HepG2 (cell line): ENCODE measurements around the gene RAB34. TPM values are rescaled to one million over a fixed set of nuclear protein-coding genes. Genes with fewer than 3 reads are reported as not detected.

Experiments
- ATM ChIP-seq: fragments of 450-650 bp; IDR thresholded peaks from 2 replicates; pipeline ENCODE4 v1.7.1; 2017; ENCODE audit warnings: mild to moderate bottlenecking, borderline replicate concordance
- CC2D1A ChIP-seq: sonication (generic); formaldehyde crosslinking; IDR thresholded peaks from 2 replicates; pipeline ENCODE4 v1.8.1; 2023; ENCODE audit warnings: mild to moderate bottlenecking, missing genetic modification reagents
- DPF2 ChIP-seq: sonication (generic); formaldehyde crosslinking; IDR thresholded peaks from 2 replicates; pipeline ENCODE4 v1.4.0; 2020; ENCODE audit warnings: mild to moderate bottlenecking, low read depth, missing genetic modification reagents, borderline replicate concordance
- HMG20A ChIP-seq: IDR thresholded peaks from 2 replicates; pipeline ENCODE4 v1.6.1; 2016; ENCODE audit warnings: borderline replicate concordance
- POLR2AphosphoS2 ChIP-seq: IDR thresholded peaks from 2 replicates; pipeline ENCODE4 v1.6.1; 2011; ENCODE audit warnings: low read depth, low read length, improper control_type of control experiment
- RARA ChIP-seq: IDR thresholded peaks from 2 replicates; pipeline ENCODE4 v1.6.1; 2016; ENCODE audit warnings: missing genetic modification reagents, missing compliant biosample characterization
- RBM22 ChIP-seq: fragments of 200-400 bp; formaldehyde crosslinking; optimal IDR thresholded peaks from 2 replicates; pipeline ENCODE3; 2017; ENCODE audit warnings: mild to moderate bottlenecking, low read length, moderate library complexity
- RNF2 ChIP-seq: fragments of 450-650 bp; conservative IDR thresholded peaks from 2 replicates; pipeline ENCODE4 v1.6.1; 2016; ENCODE audit warnings: low read depth
- SP140L ChIP-seq: sonication (generic); formaldehyde crosslinking; IDR thresholded peaks from 2 replicates; pipeline ENCODE4 v1.4.0; 2020; ENCODE audit warnings: missing genetic modification reagents, borderline replicate concordance
- SP5 ChIP-seq: IDR thresholded peaks from 2 replicates; pipeline ENCODE4 v1.6.1; 2016; ENCODE audit warnings: low read depth, borderline replicate concordance
- SRF ChIP-seq: IDR thresholded peaks from 2 replicates; pipeline ENCODE4 v1.6.1; 2011; ENCODE audit warnings: mild to moderate bottlenecking, low read depth, low read length, moderate library complexity
- SSRP1 ChIP-seq: IDR thresholded peaks from 2 replicates; pipeline ENCODE4 v1.6.1; 2016; ENCODE audit warnings: control low read depth
- TRAFD1 ChIP-seq: sonication (generic); formaldehyde crosslinking; IDR thresholded peaks from 2 replicates; pipeline ENCODE4 v1.5.1; 2020; ENCODE audit warnings: missing genetic modification reagents, mild to moderate bottlenecking, borderline replicate concordance
- ZBTB49 ChIP-seq: sonication (generic); formaldehyde crosslinking; IDR thresholded peaks from 2 replicates; pipeline ENCODE4 v1.4.0; 2020; ENCODE audit warnings: missing genetic modification reagents, borderline replicate concordance
- ZNF33B ChIP-seq: sonication (generic); formaldehyde crosslinking; IDR thresholded peaks from 2 replicates; pipeline ENCODE4 v1.5.1; 2020; ENCODE audit warnings: mild to moderate bottlenecking, missing genetic modification reagents
- ZNF354B ChIP-seq: sonication (generic); formaldehyde crosslinking; IDR thresholded peaks from 2 replicates; pipeline ENCODE4 v1.8.0; 2022; ENCODE audit warnings: mild to moderate bottlenecking, missing genetic modification reagents
- ZNF660 ChIP-seq: sonication (generic); formaldehyde crosslinking; IDR thresholded peaks from 2 replicates; pipeline ENCODE4 v1.5.1; 2020; ENCODE audit warnings: mild to moderate bottlenecking, low read depth, missing genetic modification reagents, borderline replicate concordance
- polyA plus RNA-seq, 8 experiments: library from polyadenylated mRNA; depleted of rRNA in 3 of 8; stranded (reverse) in 7 of 8; unstranded in 1 of 8; fragments of >200 nt; fragmentation: Illumina TruSeq in 4 of 8; extraction: Trizol in 4 of 8; gene quantifications; 2 replicates each; pipeline versions ENCODE4 v1.2.1 to v1.2.3, GENCODE V29; 2011 to 2016; ENCODE audit warnings: low read depth in 4 of 8, missing spikeins in 1 of 8, mixed read lengths in 1 of 8; ENCODE audit not compliant: insufficient read depth in 1 of 8
- total RNA-seq, 5 experiments: library from RNA; depleted of rRNA; stranded (reverse); fragments of >200 nt; fragmentation: Illumina TruSeq; extraction: Trizol; gene quantifications; 2 replicates each; pipeline ENCODE4 v1.2.3, GENCODE V29; 2016; ENCODE audit warnings: low read depth in 1 of 5
- TF ChIP-seq, protein P1 (sequence below): sonication (generic); formaldehyde crosslinking; IDR thresholded peaks from 2 replicates; pipeline ENCODE4 v1.4.0; 2020; ENCODE audit warnings: missing genetic modification reagents, borderline replicate concordance
- TF ChIP-seq, protein P2 (sequence below): sonication (generic); formaldehyde crosslinking; IDR thresholded peaks from 2 replicates; pipeline ENCODE4 v1.8.0; 2022; ENCODE audit warnings: low read depth, missing genetic modification reagents

The RAB34 gene
- total and polyA plus RNA-seq, 2 of the 13 experiments (the other 11 are each of a cell fraction or from before 2014, with no cell fraction given): 0.49 TPM; not detected in 1

- no peak for TF ChIP-seq TRAFD1 (CRISPR knock-in tag)
- no peak for TF ChIP-seq RARA (CRISPR knock-in tag)
- TF ChIP-seq RBM22: no peak
- TF ChIP-seq SRF: no peak
- no peak; the same call in 1 of the 2 replicates for TF ChIP-seq ZNF354B (CRISPR knock-in tag)
- TF ChIP-seq, protein P1, sequence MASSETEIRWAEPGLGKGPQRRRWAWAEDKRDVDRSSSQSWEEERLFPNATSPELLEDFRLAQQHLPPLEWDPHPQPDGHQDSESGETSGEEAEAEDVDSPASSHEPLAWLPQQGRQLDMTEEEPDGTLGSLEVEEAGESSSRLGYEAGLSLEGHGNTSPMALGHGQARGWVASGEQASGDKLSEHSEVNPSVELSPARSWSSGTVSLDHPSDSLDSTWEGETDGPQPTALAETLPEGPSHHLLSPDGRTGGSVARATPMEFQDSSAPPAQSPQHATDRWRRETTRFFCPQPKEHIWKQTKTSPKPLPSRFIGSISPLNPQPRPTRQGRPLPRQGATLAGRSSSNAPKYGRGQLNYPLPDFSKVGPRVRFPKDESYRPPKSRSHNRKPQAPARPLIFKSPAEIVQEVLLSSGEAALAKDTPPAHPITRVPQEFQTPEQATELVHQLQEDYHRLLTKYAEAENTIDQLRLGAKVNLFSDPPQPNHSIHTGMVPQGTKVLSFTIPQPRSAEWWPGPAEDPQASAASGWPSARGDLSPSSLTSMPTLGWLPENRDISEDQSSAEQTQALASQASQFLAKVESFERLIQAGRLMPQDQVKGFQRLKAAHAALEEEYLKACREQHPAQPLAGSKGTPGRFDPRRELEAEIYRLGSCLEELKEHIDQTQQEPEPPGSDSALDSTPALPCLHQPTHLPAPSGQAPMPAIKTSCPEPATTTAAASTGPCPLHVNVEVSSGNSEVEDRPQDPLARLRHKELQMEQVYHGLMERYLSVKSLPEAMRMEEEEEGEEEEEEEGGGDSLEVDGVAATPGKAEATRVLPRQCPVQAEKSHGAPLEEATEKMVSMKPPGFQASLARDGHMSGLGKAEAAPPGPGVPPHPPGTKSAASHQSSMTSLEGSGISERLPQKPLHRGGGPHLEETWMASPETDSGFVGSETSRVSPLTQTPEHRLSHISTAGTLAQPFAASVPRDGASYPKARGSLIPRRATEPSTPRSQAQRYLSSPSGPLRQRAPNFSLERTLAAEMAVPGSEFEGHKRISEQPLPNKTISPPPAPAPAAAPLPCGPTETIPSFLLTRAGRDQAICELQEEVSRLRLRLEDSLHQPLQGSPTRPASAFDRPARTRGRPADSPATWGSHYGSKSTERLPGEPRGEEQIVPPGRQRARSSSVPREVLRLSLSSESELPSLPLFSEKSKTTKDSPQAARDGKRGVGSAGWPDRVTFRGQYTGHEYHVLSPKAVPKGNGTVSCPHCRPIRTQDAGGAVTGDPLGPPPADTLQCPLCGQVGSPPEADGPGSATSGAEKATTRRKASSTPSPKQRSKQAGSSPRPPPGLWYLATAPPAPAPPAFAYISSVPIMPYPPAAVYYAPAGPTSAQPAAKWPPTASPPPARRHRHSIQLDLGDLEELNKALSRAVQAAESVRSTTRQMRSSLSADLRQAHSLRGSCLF: no peak
- no peak for TF ChIP-seq CC2D1A
- no peak for TF ChIP-seq ATM
- peak; percentile 74 for TF ChIP-seq RNF2
- TF ChIP-seq, protein P2, sequence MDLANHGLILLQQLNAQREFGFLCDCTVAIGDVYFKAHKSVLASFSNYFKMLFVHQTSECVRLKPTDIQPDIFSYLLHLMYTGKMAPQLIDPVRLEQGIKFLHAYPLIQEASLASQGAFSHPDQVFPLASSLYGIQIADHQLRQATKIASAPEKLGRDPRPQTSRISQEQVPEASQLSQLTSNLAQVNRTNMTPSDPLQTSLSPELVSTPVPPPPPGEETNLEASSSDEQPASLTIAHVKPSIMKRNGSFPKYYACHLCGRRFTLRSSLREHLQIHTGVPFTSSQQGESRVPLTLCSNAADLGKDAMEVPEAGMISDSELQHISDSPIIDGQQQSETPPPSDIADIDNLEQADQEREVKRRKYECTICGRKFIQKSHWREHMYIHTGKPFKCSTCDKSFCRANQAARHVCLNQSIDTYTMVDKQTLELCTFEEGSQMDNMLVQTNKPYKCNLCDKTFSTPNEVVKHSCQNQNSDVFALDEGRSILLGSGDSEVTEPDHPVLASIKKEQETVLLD (CRISPR knock-in tag): no peak
- no peak for TF ChIP-seq DPF2
- no peak for TF ChIP-seq SP140L (CRISPR knock-in tag)
- no peak; the same call in 1 of the 2 replicates for TF ChIP-seq HMG20A
- no peak for TF ChIP-seq SSRP1 (CRISPR knock-in tag)
- TF ChIP-seq ZNF660 (CRISPR knock-in tag): no peak
- no peak; the same call in 1 of the 2 replicates for TF ChIP-seq POLR2AphosphoS2
- peak; percentile 45 for TF ChIP-seq SP5 (CRISPR knock-in tag)
- TF ChIP-seq ZNF33B: peak; percentile 53; the same call in 1 of the 2 replicates
- TF ChIP-seq ZBTB49 (CRISPR knock-in tag): no peak
Measured at GRCh38 chr17:28710861-28711722, 6.6 kb downstream of the RAB34 start (continued).
